Tibial nerve (tissue), 4 donors: Measurements from ENCODE around the gene ZNF670. TPM values are rescaled to one million over a fixed set of nuclear protein-coding genes. Genes with fewer than 3 reads are reported as not detected.

Source experiments
- DNase-seq, 2 donors: peaks; one replicate each; pipeline ENCODE4 v3.0.0-alpha.2; 2019; ENCODE audit warnings: low spot score in 2 of 2
- H3K27ac ChIP-seq, 4 donors: fragments of 200-600 bp; sonication (generic) in 3 of 4; one replicate each; pipeline ENCODE4 v1.5.1; 2017 to 2019; ENCODE audit warnings: mild to moderate bottlenecking in 1 of 4
- H3K27me3 ChIP-seq, 2 donors: fragments of 200-600 bp; sonication (generic) in 1 of 2; one replicate each; pipeline versions ENCODE4 v1.5.1 to v1.6.0; 2017 to 2019
- H3K36me3 ChIP-seq, 3 donors: fragments of 200-600 bp; sonication (generic); one replicate each; pipeline ENCODE4 v1.5.1; 2018 to 2019
- H3K4me1 ChIP-seq, 4 donors: fragments of 200-600 bp; sonication (generic) in 3 of 4; one replicate each; pipeline ENCODE4 v1.5.1; 2017 to 2019
- H3K4me3 ChIP-seq, 4 donors: fragments of 200-600 bp; sonication (generic) in 3 of 4; one replicate each; pipeline ENCODE4 v1.5.1; 2017 to 2019; ENCODE audit warnings: mild to moderate bottlenecking in 1 of 4, moderate library complexity in 1 of 4
- H3K9me3 ChIP-seq, 4 donors: fragments of 200-600 bp; sonication (generic) in 3 of 4; one replicate each; pipeline ENCODE4 v1.5.1; 2017 to 2019
- CTCF ChIP-seq, 5 experiments: fragments of 200-600 bp in 3 of 5; fragments of 450-650 bp in 2 of 5; sonication (generic) in 3 of 5; IDR thresholded peaks; one replicate each; pipeline ENCODE4 v1.5.1; 2016 to 2019; ENCODE audit warnings: antibody characterized with exemption in 5 of 5, mild to moderate bottlenecking in 3 of 5, moderate library complexity in 2 of 5
- EP300 ChIP-seq, 2 donors: sonication (generic); formaldehyde crosslinking; IDR thresholded peaks; one replicate each; pipeline ENCODE4 v1.6.1; 2017; ENCODE audit warnings: antibody characterized with exemption in 2 of 2, mild to moderate bottlenecking in 1 of 2
- POLR2A ChIP-seq, 2 donors: fragments of 450-650 bp; IDR thresholded peaks; one replicate each; pipeline ENCODE4 v1.6.1; 2017; ENCODE audit warnings: antibody characterized with exemption in 2 of 2, mild to moderate bottlenecking in 2 of 2, moderate library complexity in 2 of 2
- WGBS, 2 donors: methylation state at CpG; one replicate each; pipeline ENCODE4 v1.1.5; 2018; 5-methylcytosine and 5-hydroxymethylcytosine counted together
- total RNA-seq, 4 donors: library from RNA; depleted of rRNA; stranded (reverse); fragments of >200 nt; gene quantifications; one replicate each; pipeline ENCODE4 v1.1.0, GENCODE V29; 2016

Gene ZNF670
- total RNA-seq, 4 donors from 2014 or later = 1.4 to 2.3 (median 1.9) TPM

GRCh38 chr1:247084771-247085170 lies 6.2 kb upstream of the ZNF670 start:
- DNase-seq = no peak
- no peak overlapping the region for H3K27ac ChIP-seq
- WGBS, 2 donors = 92 to 95% methylated on average over 8 of the region's 8 CpGs
- no peaks in the 10 kb centered on the region for H3K27me3 ChIP-seq
- TF ChIP-seq POLR2A (IDR thresholded peaks at IDR 0.05) = no peak
- TF ChIP-seq EP300 (IDR thresholded peaks at IDR 0.05) = no peak
- no peak for TF ChIP-seq CTCF (IDR thresholded peaks at IDR 0.05)
- H3K36me3 ChIP-seq = no peaks in the 10 kb centered on the region
- H3K4me1 ChIP-seq = no peaks in the 10 kb centered on the region
- H3K9me3 ChIP-seq = peaks cover 0 to 11% (median 0%) of the 10 kb centered on the region in 4 donors
- no peak overlapping the region for H3K4me3 ChIP-seq

GRCh38 chr1:247079141-247079874 lies 697 bp upstream of the ZNF670 start:
- peaks cover 0 to 19% (median 9%) of the 10 kb centered on the region in 4 donors for H3K4me1 ChIP-seq
- no peak for DNase-seq
- no peaks in the 10 kb centered on the region for H3K27me3 ChIP-seq
- H3K4me3 ChIP-seq = peak overlapping the region; percentile 77 to 90 (median 77)
- H3K9me3 ChIP-seq = peaks cover 0 to 6% (median 0%) of the 10 kb centered on the region in 4 donors
- peak overlapping the region in 2 of 4 donors; percentile 72 to 90 for H3K27ac ChIP-seq
- TF ChIP-seq EP300 (IDR thresholded peaks at IDR 0.05) (no peak), CTCF (IDR thresholded peaks at IDR 0.05) (no peak), POLR2A (IDR thresholded peaks at IDR 0.05) (no peak)
- 40 to 42% methylated on average over 23 of the region's 23 CpGs for WGBS, 2 donors
- H3K36me3 ChIP-seq = peaks cover 0 to 5% (median 0%) of the 10 kb centered on the region in 3 donors

- peaks cover 0 to 19% (median 9%) of the 10 kb centered on the region in 4 donors for H3K4me1 ChIP-seq
- 0 to 1% methylated on average over 8 of the region's 8 CpGs for WGBS, 2 donors
- no peak for TF ChIP-seq CTCF (IDR thresholded peaks at IDR 0.05)
- TF ChIP-seq POLR2A (IDR thresholded peaks at IDR 0.05) = no peak
- TF ChIP-seq EP300 (IDR thresholded peaks at IDR 0.05) = no peak
Observed at GRCh38 chr1:247077876-247078257, 744 bp downstream of the ZNF670 start.

GRCh38 chr1:247077213-247077612 lies 1.4 kb downstream of the ZNF670 start:
- peaks cover 0 to 2% (median 0%) of the 10 kb centered on the region in 4 donors for H3K9me3 ChIP-seq
- H3K27ac ChIP-seq = no peak overlapping the region
- DNase-seq = no peak
- WGBS, 2 donors = 68 to 73% methylated on average over 3 of the region's 3 CpGs
- peaks cover 0 to 19% (median 9%) of the 10 kb centered on the region in 4 donors for H3K4me1 ChIP-seq
- H3K27me3 ChIP-seq = no peaks in the 10 kb centered on the region
- peaks cover 0 to 11% (median 0%) of the 10 kb centered on the region in 3 donors for H3K36me3 ChIP-seq
- peak overlapping the region in 1 of 4 donors; percentile 77 for H3K4me3 ChIP-seq
- TF ChIP-seq EP300 (IDR thresholded peaks at IDR 0.05) (no peak), POLR2A (IDR thresholded peaks at IDR 0.05) (no peak), CTCF (IDR thresholded peaks at IDR 0.05) (no peak)

More at GRCh38 chr1:247077876-247078257, 744 bp downstream of the ZNF670 start:
- DNase-seq = no peak
- Histone ChIP-seq H3K27me3 (no peaks in the 10 kb centered on the region), H3K4me3 (peak overlapping the region; percentile 77 to 90 (median 77)), H3K9me3 (no peaks in the 10 kb centered on the region), H3K36me3 (peaks cover 0 to 11% (median 0%) of the 10 kb centered on the region in 3 donors), H3K27ac (peak overlapping the region; percentile 53 to 90 (median 74))

- no peaks in the 10 kb centered on the region for H3K4me1 ChIP-seq
- WGBS, 2 donors = 93 to 94% methylated on average over 3 of the region's 3 CpGs
Observed at GRCh38 chr1:247070645-247071044, 8.0 kb downstream of the ZNF670 start.

More at GRCh38 chr1:247070645-247071044, 8.0 kb downstream of the ZNF670 start:
- H3K9me3 ChIP-seq = peaks cover 0 to 38% (median 0%) of the 10 kb centered on the region in 4 donors
- TF ChIP-seq CTCF (IDR thresholded peaks at IDR 0.05) = no peak
- TF ChIP-seq POLR2A (IDR thresholded peaks at IDR 0.05) = no peak
- TF ChIP-seq EP300 (IDR thresholded peaks at IDR 0.05) = no peak
- peaks cover 0 to 11% (median 0%) of the 10 kb centered on the region in 3 donors for H3K36me3 ChIP-seq
- H3K27ac ChIP-seq = no peak overlapping the region
- no peaks in the 10 kb centered on the region for H3K27me3 ChIP-seq
- no peak for DNase-seq
- no peak overlapping the region for H3K4me3 ChIP-seq
